Measurements from ENCODE around the gene TOMM22.
A peak's percentile ranks its signal among the peaks of the same experiment; 100 is the strongest.

Gene TOMM22

GRCh38 chr22:38724176-38724575 is 42.4 kb downstream of the TOMM22 start:
- Histone ChIP-seq H3K4me1 (ENCODE audit: insufficient read depth, low read length, poor library complexity, severe bottlenecking) (no peaks in the 10 kb centered on the region), H3K27me3 (ENCODE audit: insufficient read depth, low read length, poor library complexity, severe bottlenecking) (no peaks in the 10 kb centered on the region), H4K20me1 (ENCODE audit: insufficient read depth, low read length, poor library complexity, severe bottlenecking) (peaks cover 3% of the 10 kb centered on the region), H3K9ac (ENCODE audit: low read depth, low read length, poor library complexity, severe bottlenecking) (no peak overlapping the region), H3K9me3 (ENCODE audit: insufficient read depth, low read depth, low read length) (no peaks in the 10 kb centered on the region), H3K4me3 (ENCODE audit: low read length, poor library complexity, severe bottlenecking) (no peak overlapping the region), H3F3A (ENCODE audit: low read depth) (no peaks in the 10 kb centered on the region), H3K4me2 (ENCODE audit: low read depth, low read length, poor library complexity, severe bottlenecking) (no peak overlapping the region), H3K79me2 (ENCODE audit: insufficient read depth, low read length) (no peaks in the 10 kb centered on the region), H3K36me3 (ENCODE audit: insufficient read depth, low read length) (peaks cover 88% of the 10 kb centered on the region; the same call in 1 of the 2 replicates), H3K9me2 (replicated peaks; ENCODE audit: low read depth, low read length) (no peaks in the 10 kb centered on the region), H2AFZ (ENCODE audit: low read length) (no peak overlapping the region)
- TF ChIP-seq CTCF (conservative IDR thresholded peaks at IDR 0.05; ENCODE audit: low read length) (no peak), EZH2phosphoT487 (IDR thresholded peaks at IDR 0.05; ENCODE audit: borderline replicate concordance) (no peak)

- peaks cover 3% of the 10 kb centered on the region for H4K20me1 ChIP-seq (ENCODE audit: insufficient read depth, low read length, poor library complexity, severe bottlenecking)
- H3K4me2 ChIP-seq (ENCODE audit: low read depth, low read length, poor library complexity, severe bottlenecking) = no peak overlapping the region
- no peaks in the 10 kb centered on the region for H3K27me3 ChIP-seq (ENCODE audit: insufficient read depth, low read length, poor library complexity, severe bottlenecking)
- H3F3A ChIP-seq (ENCODE audit: low read depth) = no peaks in the 10 kb centered on the region
- no peaks in the 10 kb centered on the region for H3K79me2 ChIP-seq (ENCODE audit: insufficient read depth, low read length)
- no peak overlapping the region for H3K9ac ChIP-seq (ENCODE audit: low read depth, low read length, poor library complexity, severe bottlenecking)
- H3K9me2 ChIP-seq (replicated peaks; ENCODE audit: low read depth, low read length) = no peaks in the 10 kb centered on the region
- H3K9me3 ChIP-seq (ENCODE audit: insufficient read depth, low read depth, low read length) = no peaks in the 10 kb centered on the region
- H3K36me3 ChIP-seq (ENCODE audit: insufficient read depth, low read length) = peaks cover 92% of the 10 kb centered on the region; the same call in 1 of the 2 replicates
- no peak for TF ChIP-seq EZH2phosphoT487 (IDR thresholded peaks at IDR 0.05; ENCODE audit: borderline replicate concordance)
- TF ChIP-seq CTCF (conservative IDR thresholded peaks at IDR 0.05; ENCODE audit: low read length) = peak; percentile 68
- H3K4me1 ChIP-seq (ENCODE audit: insufficient read depth, low read length, poor library complexity, severe bottlenecking) = no peaks in the 10 kb centered on the region
- no peak overlapping the region for H2AFZ ChIP-seq (ENCODE audit: low read length)
- no peak overlapping the region for H3K4me3 ChIP-seq (ENCODE audit: low read length, poor library complexity, severe bottlenecking)
Measured at GRCh38 chr22:38724926-38725571, 43.3 kb downstream of the TOMM22 start.

GRCh38 chr22:38725900-38726655 is 44.3 kb downstream of the TOMM22 start:
- H3K27me3 ChIP-seq (ENCODE audit: insufficient read depth, low read length, poor library complexity, severe bottlenecking) = no peaks in the 10 kb centered on the region
- H3K36me3 ChIP-seq (ENCODE audit: insufficient read depth, low read length) = peaks cover 98% of the 10 kb centered on the region; the same call in 1 of the 2 replicates
- H3K79me2 ChIP-seq (ENCODE audit: insufficient read depth, low read length) = no peaks in the 10 kb centered on the region
- H3K9me3 ChIP-seq (ENCODE audit: insufficient read depth, low read depth, low read length) = no peaks in the 10 kb centered on the region
- H2AFZ ChIP-seq (ENCODE audit: low read length) = no peak overlapping the region
- H3K4me1 ChIP-seq (ENCODE audit: insufficient read depth, low read length, poor library complexity, severe bottlenecking) = no peaks in the 10 kb centered on the region
- TF ChIP-seq CTCF (conservative IDR thresholded peaks at IDR 0.05; ENCODE audit: low read length) (no peak), EZH2phosphoT487 (IDR thresholded peaks at IDR 0.05; ENCODE audit: borderline replicate concordance) (no peak)
- H3K9me2 ChIP-seq (replicated peaks; ENCODE audit: low read depth, low read length) = no peaks in the 10 kb centered on the region
- H3F3A ChIP-seq (ENCODE audit: low read depth) = no peaks in the 10 kb centered on the region
- no peak overlapping the region for H3K4me3 ChIP-seq (ENCODE audit: low read length, poor library complexity, severe bottlenecking)
- no peak overlapping the region for H3K4me2 ChIP-seq (ENCODE audit: low read depth, low read length, poor library complexity, severe bottlenecking)
- H3K9ac ChIP-seq (ENCODE audit: low read depth, low read length, poor library complexity, severe bottlenecking) = no peak overlapping the region
- H4K20me1 ChIP-seq (ENCODE audit: insufficient read depth, low read length, poor library complexity, severe bottlenecking) = peaks cover 3% of the 10 kb centered on the region

Measured in Loucy (cell line).